IPS-18a (cell line): ENCODE data around the gene RNASEH2A.

Experiments
- H3K27ac ChIP-seq: one replicate; pipeline ENCODE4 v1.5.1; 2013; ENCODE audit warnings: low read length
- H3K27me3 ChIP-seq: one replicate; pipeline ENCODE4 v1.6.1; 2013; ENCODE audit warnings: mild to moderate bottlenecking, low read length; ENCODE audit not compliant: control insufficient read depth, insufficient read depth
- H3K36me3 ChIP-seq: one replicate; pipeline ENCODE4 v1.6.1; 2013; ENCODE audit warnings: low read depth, low read length; ENCODE audit not compliant: control insufficient read depth
- H3K4me1 ChIP-seq: one replicate; pipeline ENCODE4 v1.6.1; 2013; ENCODE audit warnings: low read depth, low read length; ENCODE audit not compliant: control insufficient read depth
- H3K4me3 ChIP-seq: one replicate; pipeline ENCODE4 v1.5.1; 2013; ENCODE audit warnings: low read length
- H3K9ac ChIP-seq: one replicate; pipeline ENCODE4 v1.6.1; 2013; ENCODE audit warnings: mild to moderate bottlenecking, low read length, moderate library complexity
- H3K9me3 ChIP-seq: one replicate; pipeline ENCODE4 v1.6.1; 2013; ENCODE audit warnings: low read depth, low read length; ENCODE audit not compliant: control insufficient read depth

Gene RNASEH2A

GRCh38 chr19:12806242-12807081 is at the start of gene RNASEH2A:
TSS of gene RNASEH2A (plus strand) at chr19:12806584. CDS start at chr19:12806674, 90 bp downstream.
- H3K9ac ChIP-seq, result peak within 1 kb of the TSS; percentile 70
- peak within 1 kb of the TSS; percentile 87 for H3K4me3 ChIP-seq

GRCh38 chr19:12757544-12758274 is 48.7 kb upstream of the RNASEH2A start:
- Histone ChIP-seq H3K9ac (no peak overlapping the region), H3K4me3 (peak overlapping the region; percentile 42), H3K4me1 (no peaks in the 10 kb centered on the region), H3K27me3 (no peaks in the 10 kb centered on the region), H3K27ac (no peak overlapping the region), H3K9me3 (no peaks in the 10 kb centered on the region), H3K36me3 (no peaks in the 10 kb centered on the region)

More at GRCh38 chr19:12806242-12807081, at the start of gene RNASEH2A:
- Histone ChIP-seq H3K4me1 (peaks cover 8% of the 10 kb centered on the region), H3K9me3 (no peaks in the 10 kb centered on the region), H3K27me3 (peaks cover 7% of the 10 kb centered on the region), H3K36me3 (peaks cover 15% of the 10 kb centered on the region), H3K27ac (peak within 1 kb of the TSS; percentile 41)

- H3K27me3 ChIP-seq, result no peaks in the 10 kb centered on the region
- no peaks in the 10 kb centered on the region for H3K9me3 ChIP-seq
- H3K9ac ChIP-seq, result no peak overlapping the region
- no peaks in the 10 kb centered on the region for H3K4me1 ChIP-seq
- peaks cover 10% of the 10 kb centered on the region for H3K36me3 ChIP-seq
- H3K4me3 ChIP-seq, result no peak overlapping the region
- H3K27ac ChIP-seq, result no peak overlapping the region
Observed at GRCh38 chr19:12759686-12760085, 46.7 kb upstream of the RNASEH2A start.

- no peak overlapping the region for H3K4me3 ChIP-seq
- H3K9me3 ChIP-seq, result no peaks in the 10 kb centered on the region
- no peak overlapping the region for H3K9ac ChIP-seq
- H3K27ac ChIP-seq, result no peak overlapping the region
- peaks cover 12% of the 10 kb centered on the region for H3K36me3 ChIP-seq
- no peaks in the 10 kb centered on the region for H3K27me3 ChIP-seq
- H3K4me1 ChIP-seq, result no peaks in the 10 kb centered on the region
Observed at GRCh38 chr19:12763100-12763499, 43.3 kb upstream of the RNASEH2A start.

DNA sequence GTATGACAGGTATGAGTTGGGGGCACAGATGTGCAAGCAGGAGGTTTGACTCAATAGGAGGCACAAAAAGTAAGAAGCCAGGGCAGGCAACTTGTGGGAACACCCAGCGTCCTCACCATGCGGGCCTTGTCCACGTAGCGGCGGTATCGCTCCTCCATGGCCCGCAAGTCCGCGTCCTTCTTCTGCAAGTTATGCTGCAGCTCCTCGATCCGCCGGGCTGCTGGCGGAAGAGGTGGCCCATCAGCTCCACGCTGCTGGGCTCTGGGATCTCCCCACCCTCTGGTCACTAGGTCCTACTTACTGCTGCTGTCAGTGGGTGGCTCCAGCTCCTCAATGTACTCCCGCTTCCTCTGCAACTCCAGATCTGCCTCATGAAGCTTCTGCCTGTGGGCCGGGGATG is 41.7 kb upstream of the RNASEH2A start:
- no peaks in the 10 kb centered on the region for H3K27me3 ChIP-seq
- H3K27ac ChIP-seq, result no peak overlapping the region
- H3K9ac ChIP-seq, result no peak overlapping the region
- H3K9me3 ChIP-seq, result no peaks in the 10 kb centered on the region
- H3K4me1 ChIP-seq, result no peaks in the 10 kb centered on the region
- H3K36me3 ChIP-seq, result peaks cover 12% of the 10 kb centered on the region
- H3K4me3 ChIP-seq, result no peak overlapping the region

- H3K4me3 ChIP-seq, result peak overlapping the region; percentile 53
- no peak overlapping the region for H3K9ac ChIP-seq
- H3K27ac ChIP-seq, result no peak overlapping the region
- H3K9me3 ChIP-seq, result no peaks in the 10 kb centered on the region
- H3K36me3 ChIP-seq, result peaks cover 12% of the 10 kb centered on the region
- peaks cover 4% of the 10 kb centered on the region for H3K4me1 ChIP-seq
- H3K27me3 ChIP-seq, result no peaks in the 10 kb centered on the region
Observed at GRCh38 chr19:12766051-12766521, 40.3 kb upstream of the RNASEH2A start.

DNA sequence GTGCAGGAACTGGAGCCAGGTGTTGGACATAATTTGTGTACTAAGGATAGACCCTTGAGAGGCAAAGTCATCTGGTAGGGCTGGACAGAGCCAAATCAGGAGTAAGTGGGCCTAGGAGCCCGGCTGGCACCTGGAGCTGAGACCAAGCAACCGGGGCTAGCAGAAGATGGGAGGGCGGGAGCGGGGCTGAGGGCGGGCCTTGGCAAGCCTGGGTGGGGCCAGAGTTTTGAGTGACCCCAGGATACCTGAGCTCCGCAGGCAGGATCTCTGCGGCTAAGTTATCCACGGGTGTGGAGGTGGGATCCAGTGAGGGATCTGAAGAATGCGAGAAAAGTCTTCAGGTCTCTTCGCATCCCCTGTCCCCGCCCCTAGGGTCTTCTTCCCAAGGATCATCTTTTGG is 39.2 kb upstream of the RNASEH2A start:
- H3K4me1 ChIP-seq, result peaks cover 4% of the 10 kb centered on the region
- H3K9me3 ChIP-seq, result no peaks in the 10 kb centered on the region
- H3K36me3 ChIP-seq, result peaks cover 12% of the 10 kb centered on the region
- H3K4me3 ChIP-seq, result no peak overlapping the region
- H3K9ac ChIP-seq, result no peak overlapping the region
- no peak overlapping the region for H3K27ac ChIP-seq
- H3K27me3 ChIP-seq, result no peaks in the 10 kb centered on the region

DNA sequence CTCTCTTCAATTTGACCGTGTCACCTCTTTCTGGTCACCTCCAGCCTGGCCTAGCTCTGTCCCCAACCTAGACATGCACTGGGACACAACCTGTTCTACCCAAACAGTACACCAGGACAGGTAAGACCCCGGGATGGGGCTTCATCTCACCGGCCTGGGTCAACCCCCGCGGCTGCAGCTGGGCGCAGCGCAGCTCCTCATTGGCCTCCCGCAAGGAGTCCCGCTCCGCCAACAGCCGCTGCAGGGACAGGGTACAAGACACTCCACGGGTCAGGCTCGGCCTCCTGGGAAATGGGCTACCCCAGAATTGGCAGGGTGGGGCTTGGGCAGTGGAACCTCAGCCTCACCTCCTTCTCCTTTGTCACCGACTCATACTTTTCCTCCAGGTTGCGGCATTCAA is 38.7 kb upstream of the RNASEH2A start:
- Histone ChIP-seq H3K27ac (no peak overlapping the region), H3K27me3 (no peaks in the 10 kb centered on the region), H3K36me3 (peaks cover 12% of the 10 kb centered on the region), H3K4me3 (no peak overlapping the region), H3K4me1 (peaks cover 4% of the 10 kb centered on the region), H3K9ac (no peak overlapping the region), H3K9me3 (no peaks in the 10 kb centered on the region)

GRCh38 chr19:12769689-12770088 is 36.7 kb upstream of the RNASEH2A start:
- no peak overlapping the region for H3K9ac ChIP-seq
- peak overlapping the region; percentile 37 for H3K4me3 ChIP-seq
- no peaks in the 10 kb centered on the region for H3K27me3 ChIP-seq
- peaks cover 2% of the 10 kb centered on the region for H3K36me3 ChIP-seq
- no peak overlapping the region for H3K27ac ChIP-seq
- H3K4me1 ChIP-seq, result peaks cover 4% of the 10 kb centered on the region
- no peaks in the 10 kb centered on the region for H3K9me3 ChIP-seq

- no peaks in the 10 kb centered on the region for H3K27me3 ChIP-seq
- H3K4me1 ChIP-seq, result peaks cover 4% of the 10 kb centered on the region
- H3K9ac ChIP-seq, result no peak overlapping the region
Observed at GRCh38 chr19:12770922-12771321, 35.5 kb upstream of the RNASEH2A start.

DNA sequence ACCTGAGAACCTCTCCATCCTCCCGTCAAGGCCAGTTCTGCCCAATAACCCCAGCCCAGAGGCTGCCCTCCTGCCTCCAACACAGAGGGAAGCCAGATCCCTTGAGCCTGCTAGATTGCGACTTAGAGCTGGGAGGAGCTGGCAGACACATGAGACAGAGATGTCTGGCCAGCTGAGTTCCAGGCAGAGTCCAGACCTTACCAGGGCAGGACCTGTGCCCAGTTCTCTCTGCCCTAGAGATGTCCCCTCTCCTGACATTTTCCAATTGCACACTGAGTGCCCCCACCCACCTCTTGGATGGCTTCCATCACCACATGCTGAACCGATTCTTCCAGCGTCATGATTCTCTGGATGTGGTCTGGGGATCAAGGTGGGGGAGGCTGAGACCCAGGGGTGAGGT is 34.1 kb upstream of the RNASEH2A start:
- Histone ChIP-seq H3K9me3 (no peaks in the 10 kb centered on the region), H3K27me3 (no peaks in the 10 kb centered on the region), H3K27ac (no peak overlapping the region)

More at GRCh38 chr19:12770922-12771321, 35.5 kb upstream of the RNASEH2A start:
- no peak overlapping the region for H3K27ac ChIP-seq
- H3K4me3 ChIP-seq, result no peak overlapping the region
- H3K36me3 ChIP-seq, result no peaks in the 10 kb centered on the region
- no peaks in the 10 kb centered on the region for H3K9me3 ChIP-seq

More for the DNA sequence above, 34.1 kb upstream of the RNASEH2A start:
- Histone ChIP-seq H3K36me3 (no peaks in the 10 kb centered on the region), H3K4me1 (peaks cover 6% of the 10 kb centered on the region), H3K9ac (no peak overlapping the region), H3K4me3 (no peak overlapping the region)
